ENCODE measurements around the gene COL21A1.

DNA sequence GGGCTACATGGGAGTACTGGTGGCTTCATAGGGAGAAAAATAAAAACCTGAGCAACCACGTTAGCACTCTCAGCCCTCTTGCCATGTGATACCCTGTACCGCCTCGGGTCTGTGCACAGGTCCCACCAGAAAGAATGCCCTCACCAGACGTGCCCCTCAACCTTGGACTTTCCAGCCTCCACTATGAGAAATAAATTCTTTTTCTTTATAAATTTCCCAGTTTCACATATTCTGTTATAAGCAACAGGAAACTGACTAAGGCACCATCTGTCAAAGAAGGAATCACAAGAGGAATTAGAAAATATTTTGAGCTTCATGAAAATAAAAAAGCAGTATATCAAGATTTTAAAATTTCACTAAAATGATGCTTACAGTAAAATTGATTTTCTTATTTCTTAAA, 203.6 kb downstream of the COL21A1 start:
- no peak for TF ChIP-seq FOXM1 (IDR thresholded peaks at IDR 0.05; ENCODE audit: borderline replicate concordance)
- no peak for TF ChIP-seq LEF1 (IDR thresholded peaks at IDR 0.05; ENCODE audit: borderline replicate concordance)
